GM12873 (cell line): ENCODE results near the gene PIK3R1.

Experiments
- TF ChIP-seq, protein P1 (sequence below): IDR thresholded peaks from 2 replicates; pipeline ENCODE4 v1.5.1; 2012; ENCODE audit warnings: low read depth, mild to moderate bottlenecking, moderate library complexity, low read length, control low read depth; ENCODE audit not compliant: insufficient read depth; ENCODE audit errors: missing control alignments

The PIK3R1 gene

GRCh38 chr5:68176802-68177479 is 38.6 kb upstream of the PIK3R1 start:
- TF ChIP-seq, protein P1, sequence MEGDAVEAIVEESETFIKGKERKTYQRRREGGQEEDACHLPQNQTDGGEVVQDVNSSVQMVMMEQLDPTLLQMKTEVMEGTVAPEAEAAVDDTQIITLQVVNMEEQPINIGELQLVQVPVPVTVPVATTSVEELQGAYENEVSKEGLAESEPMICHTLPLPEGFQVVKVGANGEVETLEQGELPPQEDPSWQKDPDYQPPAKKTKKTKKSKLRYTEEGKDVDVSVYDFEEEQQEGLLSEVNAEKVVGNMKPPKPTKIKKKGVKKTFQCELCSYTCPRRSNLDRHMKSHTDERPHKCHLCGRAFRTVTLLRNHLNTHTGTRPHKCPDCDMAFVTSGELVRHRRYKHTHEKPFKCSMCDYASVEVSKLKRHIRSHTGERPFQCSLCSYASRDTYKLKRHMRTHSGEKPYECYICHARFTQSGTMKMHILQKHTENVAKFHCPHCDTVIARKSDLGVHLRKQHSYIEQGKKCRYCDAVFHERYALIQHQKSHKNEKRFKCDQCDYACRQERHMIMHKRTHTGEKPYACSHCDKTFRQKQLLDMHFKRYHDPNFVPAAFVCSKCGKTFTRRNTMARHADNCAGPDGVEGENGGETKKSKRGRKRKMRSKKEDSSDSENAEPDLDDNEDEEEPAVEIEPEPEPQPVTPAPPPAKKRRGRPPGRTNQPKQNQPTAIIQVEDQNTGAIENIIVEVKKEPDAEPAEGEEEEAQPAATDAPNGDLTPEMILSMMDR: no peak

GRCh38 chr5:68177676-68178075 is 37.9 kb upstream of the PIK3R1 start:
- TF ChIP-seq, protein P1: no peak

GRCh38 chr5:68178579-68178978 is 37.0 kb upstream of the PIK3R1 start:
- TF ChIP-seq, protein P1: no peak

- TF ChIP-seq, protein P1: no peak
Measured at GRCh38 chr5:68180121-68181038, 35.2 kb upstream of the PIK3R1 start.

GRCh38 chr5:68181039-68181599 is 34.4 kb upstream of the PIK3R1 start:
- TF ChIP-seq, protein P1: no peak

- TF ChIP-seq, protein P1: no peak
Measured at GRCh38 chr5:68182094-68182493, 33.5 kb upstream of the PIK3R1 start.

DNA sequence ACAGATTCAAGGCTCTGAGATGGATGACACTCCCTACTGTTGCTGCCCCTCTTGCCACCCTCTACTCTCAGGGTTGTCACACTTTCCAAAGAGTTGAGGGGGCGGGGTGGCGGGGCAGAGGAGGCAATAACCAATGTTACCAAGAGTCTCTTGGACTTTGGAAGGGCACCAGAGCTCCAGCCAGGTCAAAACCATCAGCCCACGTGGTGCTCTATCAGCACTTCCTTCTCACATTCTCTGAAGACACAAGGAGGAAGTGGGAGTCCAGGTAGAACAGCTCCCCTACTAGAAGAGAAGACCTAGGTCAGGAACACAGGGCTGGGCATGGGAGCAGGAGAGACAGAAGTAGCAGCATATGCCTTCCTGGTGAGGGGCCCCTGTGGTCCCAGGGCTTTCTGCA is 33.0 kb upstream of the PIK3R1 start:
- TF ChIP-seq, protein P1: no peak
